Panc1 (cell line): ENCODE data around the gene TRIM23. TPM values are rescaled to one million over a fixed set of nuclear protein-coding genes. Genes with fewer than 3 reads are reported as not detected.

ENCODE experiments used
- ATAC-seq: fragments of 200-7000 bp; cut with Tn5 transposase; 2 replicates; pipeline ENCODE4 v1.9.1; 2020; ENCODE audit warnings: mild to moderate bottlenecking, moderate library complexity
- BruUV-seq: library from RNA; stranded (reverse); fragments of 400-500 nt; replicated peaks from 2 replicates; lab custom pipeline; 2021; lab: Mats Ljungman, UMichigan
- CTCF ChIA-PET: fragments of 300-600 bp; sonication (Branson Sonifier 250); formaldehyde crosslinking; loops from one replicate; lab custom pipeline; 2022; ENCODE audit warnings: antibody characterized with exemption; lab: Charles Lee
- POLR2A ChIA-PET: fragments of 300-600 bp; sonication (Branson Sonifier 250); formaldehyde crosslinking; loops from one replicate; lab custom pipeline; 2022; ENCODE audit warnings: antibody characterized with exemption; lab: Charles Lee
- DNase-seq: peaks from one replicate; pipeline ENCODE4 v3.0.0-alpha.2; 2010; ENCODE audit warnings: low read depth, low spot score
- H3K27ac ChIP-seq: 2 replicates; pipeline ENCODE4 v1.5.1; 2011; ENCODE audit warnings: mild to moderate bottlenecking, low read length, inconsistent platforms
- H3K27me3 ChIP-seq: fragments of 200-500 bp; sonication (Bioruptor generic); 2 replicates; pipeline ENCODE4 v1.6.0; 2014; ENCODE audit warnings: low read length, inconsistent platforms; ENCODE audit not compliant: control insufficient read depth, insufficient read depth
- H3K36me3 ChIP-seq: fragments of 200-500 bp; sonication (Bioruptor generic); 2 replicates; pipeline ENCODE4 v1.5.1; 2014; ENCODE audit warnings: inconsistent platforms, mild to moderate bottlenecking, low read length, moderate library complexity; ENCODE audit not compliant: control insufficient read depth, insufficient read depth
- H3K4me1 ChIP-seq: 2 replicates; pipeline ENCODE4 v1.5.1; 2011; ENCODE audit warnings: inconsistent platforms, mild to moderate bottlenecking, low read length, moderate library complexity; ENCODE audit not compliant: control insufficient read depth, insufficient read depth
- H3K4me3 ChIP-seq, 2 experiments: 2 replicates each; pipeline ENCODE4 v1.5.1; 2011 to 2012; ENCODE audit warnings: low read depth in 2 of 2, low read length in 2 of 2, mild to moderate bottlenecking in 2 of 2, inconsistent platforms in 1 of 2, moderate library complexity in 1 of 2
- H3K9me3 ChIP-seq: fragments of 200-500 bp; sonication (Bioruptor generic); 2 replicates; pipeline ENCODE4 v1.5.1; 2014; ENCODE audit warnings: low read depth, mild to moderate bottlenecking, inconsistent platforms, low read length, moderate library complexity; ENCODE audit not compliant: control insufficient read depth, insufficient read depth
- POLR2AphosphoS5 ChIP-seq: IDR thresholded peaks from 2 replicates; pipeline ENCODE4 v1.6.1; 2012; ENCODE audit warnings: mild to moderate bottlenecking, low read depth, low read length, moderate library complexity
- SIN3A ChIP-seq: IDR thresholded peaks from 2 replicates; pipeline ENCODE4 v1.6.1; 2012; ENCODE audit warnings: low read depth, mild to moderate bottlenecking, low read length, moderate library complexity, borderline replicate concordance; ENCODE audit not compliant: insufficient read depth
- TCF7L2 ChIP-seq: IDR thresholded peaks from 2 replicates; pipeline ENCODE4 v1.6.1; 2011; ENCODE audit warnings: mild to moderate bottlenecking, low read depth, low read length, inconsistent platforms
- in situ Hi-C: cut with HindIII; loops from 2 replicates; pipeline ENCODE4 v1.10.0; 2016; ENCODE audit warnings: low sequenced_read_pairs, low pct_unique_long_range_greater_than_20kb
- intact Hi-C: fragments of 100-400 bp; cut with micrococcal nuclease; formaldehyde crosslinking; loops from one replicate; pipeline ENCODE4 v1.10.0; 2022; ENCODE audit not compliant: unreplicated experiment
- total RNA-seq: library from RNA; stranded (reverse); gene quantifications from one replicate; pipeline ENCODE4 v1.2.1, GENCODE V29; 2021; ENCODE audit not compliant: unreplicated experiment
- TF ChIP-seq, protein P1 (sequence below), 2 experiments: IDR thresholded peaks; 2 replicates each; pipeline ENCODE4 v1.6.1; 2011 to 2012; ENCODE audit warnings: low read depth in 2 of 2, control low read depth in 1 of 2, low read length in 1 of 2, mild to moderate bottlenecking in 1 of 2, moderate library complexity in 1 of 2; ENCODE audit not compliant: insufficient read depth in 1 of 2
- TF ChIP-seq, protein P2 (sequence below): fragments of 450-650 bp; IDR thresholded peaks from 2 replicates; pipeline ENCODE4 v1.5.1; 2017; ENCODE audit warnings: mild to moderate bottlenecking

The TRIM23 gene
- total RNA-seq, 1 experiment from 2014 or later, result 12.6 TPM

DNA sequence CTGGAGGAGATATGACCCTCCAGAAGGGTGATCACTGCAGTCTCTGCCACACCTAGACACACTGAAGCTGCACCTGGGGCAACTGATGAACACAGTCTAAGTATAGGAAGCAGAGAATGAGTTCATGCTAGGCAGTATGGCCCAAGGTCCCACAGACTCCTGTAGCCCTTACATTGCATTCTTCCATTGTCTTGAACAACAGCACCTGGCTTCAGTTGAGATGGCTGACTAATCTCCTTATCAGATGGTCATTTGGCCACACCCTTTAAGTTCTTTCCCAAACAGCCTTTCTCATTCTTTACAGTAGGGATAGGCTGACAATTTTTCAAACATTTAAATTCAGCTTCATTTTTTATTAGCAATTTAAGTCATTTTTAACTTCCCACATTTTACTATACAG lies 84.3 kb downstream of the TRIM23 start:
- Histone ChIP-seq H3K27me3 (no peaks in the 10 kb centered on the region), H3K4me1 (no peaks in the 10 kb centered on the region), H3K9me3 (no peaks in the 10 kb centered on the region), H3K27ac (no peak overlapping the region), H3K4me3 (no peak overlapping the region), H3K36me3 (0 out of 2 replicates have a peak, but pooled peaks cover 2% of the 10 kb centered on the region)
- TF ChIP-seq POLR2AphosphoS5, result no peak
- no peak for TF ChIP-seq SIN3A
- TF ChIP-seq, protein P1, sequence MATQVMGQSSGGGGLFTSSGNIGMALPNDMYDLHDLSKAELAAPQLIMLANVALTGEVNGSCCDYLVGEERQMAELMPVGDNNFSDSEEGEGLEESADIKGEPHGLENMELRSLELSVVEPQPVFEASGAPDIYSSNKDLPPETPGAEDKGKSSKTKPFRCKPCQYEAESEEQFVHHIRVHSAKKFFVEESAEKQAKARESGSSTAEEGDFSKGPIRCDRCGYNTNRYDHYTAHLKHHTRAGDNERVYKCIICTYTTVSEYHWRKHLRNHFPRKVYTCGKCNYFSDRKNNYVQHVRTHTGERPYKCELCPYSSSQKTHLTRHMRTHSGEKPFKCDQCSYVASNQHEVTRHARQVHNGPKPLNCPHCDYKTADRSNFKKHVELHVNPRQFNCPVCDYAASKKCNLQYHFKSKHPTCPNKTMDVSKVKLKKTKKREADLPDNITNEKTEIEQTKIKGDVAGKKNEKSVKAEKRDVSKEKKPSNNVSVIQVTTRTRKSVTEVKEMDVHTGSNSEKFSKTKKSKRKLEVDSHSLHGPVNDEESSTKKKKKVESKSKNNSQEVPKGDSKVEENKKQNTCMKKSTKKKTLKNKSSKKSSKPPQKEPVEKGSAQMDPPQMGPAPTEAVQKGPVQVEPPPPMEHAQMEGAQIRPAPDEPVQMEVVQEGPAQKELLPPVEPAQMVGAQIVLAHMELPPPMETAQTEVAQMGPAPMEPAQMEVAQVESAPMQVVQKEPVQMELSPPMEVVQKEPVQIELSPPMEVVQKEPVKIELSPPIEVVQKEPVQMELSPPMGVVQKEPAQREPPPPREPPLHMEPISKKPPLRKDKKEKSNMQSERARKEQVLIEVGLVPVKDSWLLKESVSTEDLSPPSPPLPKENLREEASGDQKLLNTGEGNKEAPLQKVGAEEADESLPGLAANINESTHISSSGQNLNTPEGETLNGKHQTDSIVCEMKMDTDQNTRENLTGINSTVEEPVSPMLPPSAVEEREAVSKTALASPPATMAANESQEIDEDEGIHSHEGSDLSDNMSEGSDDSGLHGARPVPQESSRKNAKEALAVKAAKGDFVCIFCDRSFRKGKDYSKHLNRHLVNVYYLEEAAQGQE (IDR thresholded peaks at IDR 0.05; ENCODE audit: insufficient read depth in 1 of 2, low read depth in 2 of 2, low read length in 1 of 2), result no peak
- TF ChIP-seq, protein P2, sequence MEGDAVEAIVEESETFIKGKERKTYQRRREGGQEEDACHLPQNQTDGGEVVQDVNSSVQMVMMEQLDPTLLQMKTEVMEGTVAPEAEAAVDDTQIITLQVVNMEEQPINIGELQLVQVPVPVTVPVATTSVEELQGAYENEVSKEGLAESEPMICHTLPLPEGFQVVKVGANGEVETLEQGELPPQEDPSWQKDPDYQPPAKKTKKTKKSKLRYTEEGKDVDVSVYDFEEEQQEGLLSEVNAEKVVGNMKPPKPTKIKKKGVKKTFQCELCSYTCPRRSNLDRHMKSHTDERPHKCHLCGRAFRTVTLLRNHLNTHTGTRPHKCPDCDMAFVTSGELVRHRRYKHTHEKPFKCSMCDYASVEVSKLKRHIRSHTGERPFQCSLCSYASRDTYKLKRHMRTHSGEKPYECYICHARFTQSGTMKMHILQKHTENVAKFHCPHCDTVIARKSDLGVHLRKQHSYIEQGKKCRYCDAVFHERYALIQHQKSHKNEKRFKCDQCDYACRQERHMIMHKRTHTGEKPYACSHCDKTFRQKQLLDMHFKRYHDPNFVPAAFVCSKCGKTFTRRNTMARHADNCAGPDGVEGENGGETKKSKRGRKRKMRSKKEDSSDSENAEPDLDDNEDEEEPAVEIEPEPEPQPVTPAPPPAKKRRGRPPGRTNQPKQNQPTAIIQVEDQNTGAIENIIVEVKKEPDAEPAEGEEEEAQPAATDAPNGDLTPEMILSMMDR, result no peak
- no peak for TF ChIP-seq TCF7L2
- no TSS peak for BruUV-seq
- in situ Hi-C loops (no loop called here), intact Hi-C loops (no loop called here)
- POLR2A ChIA-PET, result no interaction called here
- DNase-seq, result no peak
- ATAC-seq, result no peak
- CTCF ChIA-PET, result no interaction called here

Other genes with a start within 250 kb of the TRIM23 start
- gene ADAMTS6, start 142.4 kb downstream of the TRIM23 start, total RNA-seq, result 0.64 TPM
- 34.2 TPM for gene CENPK, start 61.2 kb downstream of the TRIM23 start, total RNA-seq
- 32.7 TPM for gene PPWD1, start 61.0 kb downstream of the TRIM23 start, total RNA-seq
- gene SHLD3, start 694 bp upstream of the TRIM23 start, total RNA-seq, result 3.3 TPM
- gene TRAPPC13, start 694 bp upstream of the TRIM23 start, total RNA-seq, result 17.3 TPM
- 9.2 TPM for gene SGTB, start 97.8 kb upstream of the TRIM23 start, total RNA-seq
- 51.8 TPM for gene NLN, start 97.9 kb upstream of the TRIM23 start, total RNA-seq